ENCODE results near the gene SAT2.

SAT2 gene

GRCh38 chr17:7589891-7590691 lies 37.5 kb downstream of the SAT2 start, which contains the start of gene SOX15:
Gene SOX15 (minus strand): TSS chr17:7590094. CDS start chr17:7589676, 418 bp downstream.
- DNase-seq, result no peak

GRCh38 chr17:7589204-7589868 lies 38.3 kb downstream of the SAT2 start:
- DNase-seq, result peak; percentile 87

- no peak for DNase-seq
Measured at GRCh38 chr17:7588553-7589203, 38.9 kb downstream of the SAT2 start.

GRCh38 chr17:7587420-7588151 lies 40.0 kb downstream of the SAT2 start:
- no peak for DNase-seq

- no peak for DNase-seq
Measured at GRCh38 chr17:7586673-7587419, 40.8 kb downstream of the SAT2 start.

GRCh38 chr17:7583253-7584109 lies 44.1 kb downstream of the SAT2 start, which contains the start of gene MPDU1:
Gene MPDU1 (plus strand): TSS chr17:7583852. CDS start chr17:7583863, 11 bp downstream.
- peak; percentile 98 for DNase-seq

GRCh38 chr17:7582396-7583252 lies 45.0 kb downstream of the SAT2 start:
- DNase-seq, result no peak

GRCh38 chr17:7580604-7581575 lies 46.7 kb downstream of the SAT2 start:
- DNase-seq, result no peak

- DNase-seq, result no peak
Measured at GRCh38 chr17:7579834-7580603, 47.6 kb downstream of the SAT2 start.

- DNase-seq, result peak; percentile 49
Measured at GRCh38 chr17:7579001-7579833, 48.4 kb downstream of the SAT2 start, which contains the start of gene CD68. Gene CD68 (plus strand): TSS chr17:7579638. CDS start chr17:7579678, 40 bp downstream.

- no peak for DNase-seq
Measured at GRCh38 chr17:7577327-7578199, 50.1 kb downstream of the SAT2 start.

- no peak for DNase-seq
Measured at GRCh38 chr17:7576432-7576937, 51.1 kb downstream of the SAT2 start.
